HCT116 (cell line): Measurements from ENCODE around the gene RCOR2. TPM values are rescaled to one million over a fixed set of nuclear protein-coding genes. Genes with fewer than 3 reads are reported as not detected.

ENCODE experiments used
- ATAC-seq: fragments of 200-7000 bp; cut with Tn5 transposase; 2 replicates; pipeline ENCODE4 v1.9.1; 2020; ENCODE audit warnings: mild to moderate bottlenecking, moderate library complexity
- BruUV-seq: library from RNA; stranded (reverse); fragments of 400-500 nt; replicated peaks from 2 replicates; lab custom pipeline; 2021; lab: Mats Ljungman, UMichigan
- CTCF ChIA-PET: fragments of 300-600 bp; sonication (Branson Sonifier 250); formaldehyde crosslinking; loops from one replicate; lab custom pipeline; 2021; ENCODE audit warnings: antibody characterized with exemption; lab: Charles Lee
- POLR2A ChIA-PET: fragments of 300-600, 350-600 bp; sonication (Branson Sonifier 250); formaldehyde crosslinking; loops from one replicate; lab custom pipeline; 2021; ENCODE audit warnings: antibody characterized with exemption; lab: Charles Lee
- RAD21 ChIA-PET, 2 experiments: fragments of 300-600 bp; sonication (Branson Sonifier 250); formaldehyde crosslinking; loops; one replicate each; lab custom pipeline; 2023; ENCODE audit warnings: low total read pairs in 2 of 2; ENCODE audit not compliant: uncharacterized antibody in 2 of 2, unreplicated experiment in 2 of 2, low non-redundant PET in 1 of 2; lab: Charles Lee
- DNase-seq: peaks from one replicate; pipeline ENCODE4 v3.0.0-alpha.2; 2010; ENCODE audit warnings: low read depth, low spot score
- H2AFZ ChIP-seq: fragments of 200-600 bp; shearing (Covaris generic), sonication (generic); 2 replicates; pipeline ENCODE4 v1.6.1; 2017; ENCODE audit warnings: low read depth, mixed run types, mixed read lengths, antibody characterized with exemption, low read length; ENCODE audit not compliant: poor library complexity, severe bottlenecking
- H3K27ac ChIP-seq: 2 replicates; pipeline ENCODE4 v1.5.1; 2012; ENCODE audit warnings: low read depth, low read length
- H3K27me3 ChIP-seq: fragments of 200-600 bp; sonication (generic); 2 replicates; pipeline ENCODE4 v1.6.1; 2016; ENCODE audit warnings: mixed run types, low read length, mixed read lengths; ENCODE audit not compliant: insufficient read depth
- H3K36me3 ChIP-seq, 2 experiments: fragments of 200-500 bp in 1 of 2; fragments of 200-600 bp in 1 of 2; sonication (Bioruptor generic) in 1 of 2; sonication (generic) in 1 of 2; 2 replicates each; pipeline versions ENCODE4 v1.5.1 to v1.6.1; 2014 to 2016; ENCODE audit warnings: low read length in 2 of 2, inconsistent platforms in 1 of 2, mixed read lengths in 1 of 2, mixed run types in 1 of 2; ENCODE audit not compliant: insufficient read depth in 2 of 2, control insufficient read depth in 1 of 2
- H3K4me1 ChIP-seq, 2 experiments: fragments of 200-600 bp in 1 of 2; sonication (generic) in 1 of 2; 2 replicates each; pipeline versions ENCODE4 v1.5.1 to v1.6.1; 2012 to 2017; ENCODE audit warnings: low read length in 2 of 2, inconsistent platforms in 1 of 2, mild to moderate bottlenecking in 1 of 2, mixed read lengths in 1 of 2, mixed run types in 1 of 2, moderate library complexity in 1 of 2; ENCODE audit not compliant: insufficient read depth in 2 of 2, control insufficient read depth in 1 of 2
- H3K4me2 ChIP-seq: fragments of 200-600 bp; sonication (generic); 2 replicates; pipeline ENCODE4 v1.6.1; 2017; ENCODE audit warnings: mixed run types, low read length, mixed read lengths
- H3K4me3 ChIP-seq, 2 experiments: fragments of 200-600 bp in 1 of 2; sonication (generic) in 1 of 2; replicated peaks in 1 of 2; 2 replicates each; pipeline ENCODE4 v1.5.1; 2011 to 2016; ENCODE audit warnings: low read length in 2 of 2, control low read depth in 1 of 2, low read depth in 1 of 2, mild to moderate bottlenecking in 1 of 2, mixed read lengths in 1 of 2, mixed run types in 1 of 2
- H3K79me2 ChIP-seq: fragments of 200-600 bp; sonication (generic); 2 replicates; pipeline ENCODE4 v1.6.1; 2017; ENCODE audit warnings: mild to moderate bottlenecking, mixed run types, low read length, moderate library complexity, mixed read lengths; ENCODE audit not compliant: insufficient read depth
- H3K9ac ChIP-seq: fragments of 200-600 bp; sonication (generic); 2 replicates; pipeline ENCODE4 v1.6.1; 2016; ENCODE audit warnings: low read length, mixed read lengths
- H3K9me2 ChIP-seq: fragments of 200-600 bp; sonication (generic), shearing (Covaris generic); 2 replicates; pipeline ENCODE4 v1.6.1; 2017; ENCODE audit warnings: mixed run types, mild to moderate bottlenecking, moderate library complexity; ENCODE audit not compliant: insufficient read depth
- H3K9me3 ChIP-seq, 2 experiments: fragments of 200-500 bp in 1 of 2; fragments of 200-600 bp in 1 of 2; sonication (Bioruptor generic) in 1 of 2; sonication (generic) in 1 of 2; 2 replicates each; pipeline ENCODE4 v1.6.1; 2014 to 2017; ENCODE audit warnings: low read length in 2 of 2, mixed read lengths in 2 of 2, inconsistent platforms in 1 of 2, low read depth in 1 of 2, mild to moderate bottlenecking in 1 of 2, mixed run types in 1 of 2, moderate library complexity in 1 of 2; ENCODE audit not compliant: control insufficient read depth in 1 of 2, insufficient read depth in 1 of 2
- H4K20me1 ChIP-seq: fragments of 200-600 bp; sonication (generic), shearing (Covaris generic); 2 replicates; pipeline ENCODE4 v1.6.1; 2017; ENCODE audit warnings: mixed run types, mild to moderate bottlenecking, moderate library complexity; ENCODE audit not compliant: insufficient read depth
- ATF3 ChIP-seq: IDR thresholded peaks from 2 replicates; pipeline ENCODE4 v1.6.1; 2012
- CEBPB ChIP-seq: IDR thresholded peaks from 2 replicates; pipeline ENCODE4 v1.6.1; 2012; ENCODE audit warnings: low read depth
- EGR1 ChIP-seq: IDR thresholded peaks from 2 replicates; pipeline ENCODE4 v1.6.1; 2012; ENCODE audit warnings: low read depth
- EZH2 ChIP-seq: fragments of 200-600 bp; sonication (generic); IDR thresholded peaks from 2 replicates; pipeline ENCODE4 v1.6.1; 2017; ENCODE audit warnings: antibody characterized with exemption, mixed run types
- EZH2phosphoT487 ChIP-seq: fragments of 200-600 bp; IDR thresholded peaks from 2 replicates; pipeline ENCODE4 v1.6.1; 2018; ENCODE audit warnings: antibody characterized with exemption, borderline replicate concordance
- JUND ChIP-seq: IDR thresholded peaks from 2 replicates; pipeline ENCODE4 v1.6.1; 2012
- POLR2A ChIP-seq: IDR thresholded peaks from 2 replicates; pipeline ENCODE4 v1.7.0; 2011; ENCODE audit warnings: borderline replicate concordance; ENCODE audit not compliant: insufficient read depth, insufficient read length; ENCODE audit errors: extremely low read depth
- POLR2AphosphoS5 ChIP-seq: IDR thresholded peaks from 2 replicates; pipeline ENCODE4 v1.6.1; 2011; ENCODE audit warnings: mild to moderate bottlenecking, low read depth, low read length, moderate library complexity
- RAD21 ChIP-seq: IDR thresholded peaks from 2 replicates; pipeline ENCODE4 v1.6.1; 2012; ENCODE audit warnings: low read depth, mild to moderate bottlenecking
- SIN3A ChIP-seq: IDR thresholded peaks from 2 replicates; pipeline ENCODE4 v1.6.1; 2012; ENCODE audit warnings: low read depth
- TCF7L2 ChIP-seq: IDR thresholded peaks from 2 replicates; pipeline ENCODE4 v1.7.0; 2011; ENCODE audit warnings: borderline replicate concordance, inconsistent platforms; ENCODE audit not compliant: insufficient read depth, insufficient read length; ENCODE audit errors: extremely low read depth
- YY1 ChIP-seq: IDR thresholded peaks from 2 replicates; pipeline ENCODE4 v1.6.1; 2011; ENCODE audit warnings: low read length, low read depth, moderate library complexity, mild to moderate bottlenecking; ENCODE audit not compliant: insufficient replicate concordance; ENCODE audit errors: extremely low read depth
- ZBTB33 ChIP-seq: IDR thresholded peaks from 2 replicates; pipeline ENCODE4 v1.6.1; 2011; ENCODE audit warnings: mild to moderate bottlenecking, low read length, moderate library complexity; ENCODE audit not compliant: insufficient replicate concordance; ENCODE audit errors: extremely low read depth
- ZFX ChIP-seq: fragments of 450-650 bp; IDR thresholded peaks from 2 replicates; pipeline ENCODE4 v1.6.1; 2017
- ZNF274 ChIP-seq: fragments of 200-500 bp; sonication (Bioruptor generic); IDR thresholded peaks from 2 replicates; pipeline ENCODE4 v1.6.1; 2014; ENCODE audit warnings: mild to moderate bottlenecking, low read depth, low read length, inconsistent platforms
- intact Hi-C: fragments of 100-400 bp; cut with micrococcal nuclease; formaldehyde crosslinking; loops from 2 replicates; pipeline ENCODE4 v1.10.0; 2022
- total RNA-seq: library from RNA; stranded (reverse); gene quantifications from one replicate; pipeline ENCODE4 v1.2.1, GENCODE V29; 2021; ENCODE audit not compliant: unreplicated experiment
- TF ChIP-seq, protein P1 (sequence below), 3 experiments: fragments of 200-600 bp in 1 of 3; sonication (generic) in 1 of 3; IDR thresholded peaks in 2 of 3; conservative IDR thresholded peaks in 1 of 3; 2 replicates each; pipeline ENCODE4 v1.5.1; 2012 to 2017; ENCODE audit warnings: low read depth in 2 of 3, low read length in 2 of 3, antibody characterized with exemption in 1 of 3, borderline replicate concordance in 1 of 3, control low read depth in 1 of 3, mild to moderate bottlenecking in 1 of 3, mixed read lengths in 1 of 3, mixed run types in 1 of 3, moderate library complexity in 1 of 3; ENCODE audit not compliant: insufficient read depth in 1 of 3
- TF ChIP-seq, protein P2 (sequence below): IDR thresholded peaks from 2 replicates; pipeline ENCODE4 v1.6.1; 2012

RCOR2 gene
- total RNA-seq, 1 experiment from 2014 or later = 10.8 TPM

DNA sequence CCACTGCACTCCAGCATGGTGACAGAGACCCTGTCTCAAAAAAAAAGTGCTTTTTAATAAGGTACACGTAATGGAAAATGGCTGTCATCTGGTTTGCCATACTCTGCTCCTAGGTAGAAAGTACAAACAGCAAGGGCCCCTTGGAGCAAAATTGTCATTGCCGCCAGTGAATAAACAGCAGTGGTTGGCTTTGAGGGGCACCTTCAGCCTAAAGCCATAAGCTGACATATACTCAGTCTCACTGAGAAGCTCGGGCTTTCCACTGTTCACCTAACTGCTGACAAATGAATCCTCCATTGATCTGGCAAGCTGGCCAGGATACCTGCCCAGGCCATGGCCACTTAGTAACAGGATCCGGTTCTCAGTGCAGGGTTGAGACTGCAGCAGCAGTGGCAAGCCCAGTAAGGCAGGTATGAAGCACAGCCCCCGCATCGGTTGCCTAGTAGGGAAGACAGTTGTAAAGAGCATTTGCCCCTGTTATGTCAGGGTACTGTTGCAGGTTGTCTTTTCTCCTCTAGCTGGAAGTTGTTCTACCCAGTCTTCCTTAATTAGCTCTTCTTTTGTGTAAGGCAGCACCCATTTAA lies 39.2 kb downstream of the RCOR2 start:
- H3K27me3 ChIP-seq = no peaks in the 10 kb centered on the region
- H3K4me1 ChIP-seq = no peaks in the 10 kb centered on the region
- intact Hi-C loops = no loop called here
- POLR2A ChIA-PET = no interaction called here
- H3K4me3 ChIP-seq = no peak overlapping the region
- H4K20me1 ChIP-seq = no peaks in the 10 kb centered on the region
- H3K9me2 ChIP-seq = no peaks in the 10 kb centered on the region
- H3K9ac ChIP-seq = no peak overlapping the region
- H3K9me3 ChIP-seq = no peaks in the 10 kb centered on the region
- no peak for TF ChIP-seq ZFX
- TF ChIP-seq EZH2phosphoT487 = no peak
- TF ChIP-seq EGR1 = no peak
- TF ChIP-seq, all 23 proteins: peak for 0
- Histone ChIP-seq H3K27ac (no peak overlapping the region), H3K4me2 (no peak overlapping the region), H3K79me2 (peaks cover 81% of the 10 kb centered on the region), H3K36me3 (0 out of 4 replicates have a peak, but pooled peaks cover 0 to 5% of the 10 kb centered on the region in 2 experiments), H2AFZ (no peak overlapping the region)
- ChIA-PET CTCF (no interaction called here), RAD21 (interaction anchor here in 1 of 2 experiments (0.7 kb wide), 1 partner anchor 39 kb away, joined by 5 read pairs; the partner anchor contains the start of gene MARK2)
- DNase-seq (no peak), ATAC-seq (no peak)
- no TSS peak for BruUV-seq

GRCh38 chr11:63876616-63877015 lies 40.3 kb downstream of the RCOR2 start:
- intact Hi-C loops = no loop called here
- Histone ChIP-seq H3K27me3 (no peaks in the 10 kb centered on the region), H3K4me1 (peaks cover 7 to 10% of the 10 kb centered on the region in 2 experiments), H3K79me2 (peaks cover 83% of the 10 kb centered on the region), H3K9me3 (no peaks in the 10 kb centered on the region), H3K36me3 (0 out of 4 replicates have a peak, but pooled peaks cover 0 to 5% of the 10 kb centered on the region in 2 experiments), H3K27ac (no peak overlapping the region), H3K4me3 (no peak overlapping the region), H4K20me1 (peaks cover 5% of the 10 kb centered on the region; the same call in 1 of the 2 replicates), H3K9ac (no peak overlapping the region), H3K4me2 (no peak overlapping the region), H2AFZ (no peak overlapping the region), H3K9me2 (no peaks in the 10 kb centered on the region)
- POLR2A ChIA-PET = no interaction called here
- no peak for ATAC-seq
- DNase-seq = no peak
- TSS peak; percentile 37 for BruUV-seq
- CTCF ChIA-PET = no interaction called here
- RAD21 ChIA-PET = no interaction called here
- TF ChIP-seq, protein P1, sequence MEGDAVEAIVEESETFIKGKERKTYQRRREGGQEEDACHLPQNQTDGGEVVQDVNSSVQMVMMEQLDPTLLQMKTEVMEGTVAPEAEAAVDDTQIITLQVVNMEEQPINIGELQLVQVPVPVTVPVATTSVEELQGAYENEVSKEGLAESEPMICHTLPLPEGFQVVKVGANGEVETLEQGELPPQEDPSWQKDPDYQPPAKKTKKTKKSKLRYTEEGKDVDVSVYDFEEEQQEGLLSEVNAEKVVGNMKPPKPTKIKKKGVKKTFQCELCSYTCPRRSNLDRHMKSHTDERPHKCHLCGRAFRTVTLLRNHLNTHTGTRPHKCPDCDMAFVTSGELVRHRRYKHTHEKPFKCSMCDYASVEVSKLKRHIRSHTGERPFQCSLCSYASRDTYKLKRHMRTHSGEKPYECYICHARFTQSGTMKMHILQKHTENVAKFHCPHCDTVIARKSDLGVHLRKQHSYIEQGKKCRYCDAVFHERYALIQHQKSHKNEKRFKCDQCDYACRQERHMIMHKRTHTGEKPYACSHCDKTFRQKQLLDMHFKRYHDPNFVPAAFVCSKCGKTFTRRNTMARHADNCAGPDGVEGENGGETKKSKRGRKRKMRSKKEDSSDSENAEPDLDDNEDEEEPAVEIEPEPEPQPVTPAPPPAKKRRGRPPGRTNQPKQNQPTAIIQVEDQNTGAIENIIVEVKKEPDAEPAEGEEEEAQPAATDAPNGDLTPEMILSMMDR (IDR thresholded peaks at IDR 0.05 in 2 of 3, conservative IDR thresholded peaks at IDR 0.05 in 1 of 3; ENCODE audit: borderline replicate concordance in 1 of 3, insufficient read depth in 1 of 3, low read depth in 2 of 3, low read length in 2 of 3) = no peak
- TF ChIP-seq SIN3A (no peak), RAD21 (no peak), CEBPB (no peak), POLR2A (no peak), YY1 (no peak), ATF3 (no peak), JUND (no peak), POLR2AphosphoS5 (no peak), TCF7L2 (no peak), EZH2 (no peak), ZBTB33 (no peak), ZNF274 (no peak), EZH2phosphoT487 (no peak)
- TF ChIP-seq, protein P2, sequence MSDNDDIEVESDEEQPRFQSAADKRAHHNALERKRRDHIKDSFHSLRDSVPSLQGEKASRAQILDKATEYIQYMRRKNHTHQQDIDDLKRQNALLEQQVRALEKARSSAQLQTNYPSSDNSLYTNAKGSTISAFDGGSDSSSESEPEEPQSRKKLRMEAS = no peak
